ENCODE results near the gene BNIP2.

Gene BNIP2

GRCh38 chr15:59647085-59647484 is 42.0 kb downstream of the BNIP2 start:
- TF ChIP-seq, protein P1, sequence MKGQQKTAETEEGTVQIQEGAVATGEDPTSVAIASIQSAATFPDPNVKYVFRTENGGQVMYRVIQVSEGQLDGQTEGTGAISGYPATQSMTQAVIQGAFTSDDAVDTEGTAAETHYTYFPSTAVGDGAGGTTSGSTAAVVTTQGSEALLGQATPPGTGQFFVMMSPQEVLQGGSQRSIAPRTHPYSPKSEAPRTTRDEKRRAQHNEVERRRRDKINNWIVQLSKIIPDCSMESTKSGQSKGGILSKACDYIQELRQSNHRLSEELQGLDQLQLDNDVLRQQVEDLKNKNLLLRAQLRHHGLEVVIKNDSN (IDR thresholded peaks at IDR 0.05) = no peak
- TF ChIP-seq RAD21 (IDR thresholded peaks at IDR 0.05; ENCODE audit: low read depth) = no peak
- no peak for TF ChIP-seq EGR1 (IDR thresholded peaks at IDR 0.05)

- TF ChIP-seq RAD21 (IDR thresholded peaks at IDR 0.05; ENCODE audit: low read depth) = no peak
- no peak for TF ChIP-seq TCF12 (IDR thresholded peaks at IDR 0.05; ENCODE audit: low read depth)
- no peak for TF ChIP-seq NFIC (IDR thresholded peaks at IDR 0.05)
- TF ChIP-seq EP300 (IDR thresholded peaks at IDR 0.05; ENCODE audit: borderline replicate concordance) = no peak
- TF ChIP-seq TEAD4 (IDR thresholded peaks at IDR 0.05) = no peak
- TF ChIP-seq CREB1 (IDR thresholded peaks at IDR 0.05; ENCODE audit: low read depth) = no peak
- TF ChIP-seq, protein P2, sequence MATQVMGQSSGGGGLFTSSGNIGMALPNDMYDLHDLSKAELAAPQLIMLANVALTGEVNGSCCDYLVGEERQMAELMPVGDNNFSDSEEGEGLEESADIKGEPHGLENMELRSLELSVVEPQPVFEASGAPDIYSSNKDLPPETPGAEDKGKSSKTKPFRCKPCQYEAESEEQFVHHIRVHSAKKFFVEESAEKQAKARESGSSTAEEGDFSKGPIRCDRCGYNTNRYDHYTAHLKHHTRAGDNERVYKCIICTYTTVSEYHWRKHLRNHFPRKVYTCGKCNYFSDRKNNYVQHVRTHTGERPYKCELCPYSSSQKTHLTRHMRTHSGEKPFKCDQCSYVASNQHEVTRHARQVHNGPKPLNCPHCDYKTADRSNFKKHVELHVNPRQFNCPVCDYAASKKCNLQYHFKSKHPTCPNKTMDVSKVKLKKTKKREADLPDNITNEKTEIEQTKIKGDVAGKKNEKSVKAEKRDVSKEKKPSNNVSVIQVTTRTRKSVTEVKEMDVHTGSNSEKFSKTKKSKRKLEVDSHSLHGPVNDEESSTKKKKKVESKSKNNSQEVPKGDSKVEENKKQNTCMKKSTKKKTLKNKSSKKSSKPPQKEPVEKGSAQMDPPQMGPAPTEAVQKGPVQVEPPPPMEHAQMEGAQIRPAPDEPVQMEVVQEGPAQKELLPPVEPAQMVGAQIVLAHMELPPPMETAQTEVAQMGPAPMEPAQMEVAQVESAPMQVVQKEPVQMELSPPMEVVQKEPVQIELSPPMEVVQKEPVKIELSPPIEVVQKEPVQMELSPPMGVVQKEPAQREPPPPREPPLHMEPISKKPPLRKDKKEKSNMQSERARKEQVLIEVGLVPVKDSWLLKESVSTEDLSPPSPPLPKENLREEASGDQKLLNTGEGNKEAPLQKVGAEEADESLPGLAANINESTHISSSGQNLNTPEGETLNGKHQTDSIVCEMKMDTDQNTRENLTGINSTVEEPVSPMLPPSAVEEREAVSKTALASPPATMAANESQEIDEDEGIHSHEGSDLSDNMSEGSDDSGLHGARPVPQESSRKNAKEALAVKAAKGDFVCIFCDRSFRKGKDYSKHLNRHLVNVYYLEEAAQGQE (IDR thresholded peaks at IDR 0.05; ENCODE audit: low read depth) = no peak
- TF ChIP-seq YY1 (IDR thresholded peaks at IDR 0.05; ENCODE audit: low read depth) = no peak
- TF ChIP-seq EGR1 (IDR thresholded peaks at IDR 0.05) = no peak
- TF ChIP-seq CEBPB (IDR thresholded peaks at IDR 0.05) = no peak
- TF ChIP-seq, protein P1 (IDR thresholded peaks at IDR 0.05) = no peak
- TF ChIP-seq, protein P3, sequence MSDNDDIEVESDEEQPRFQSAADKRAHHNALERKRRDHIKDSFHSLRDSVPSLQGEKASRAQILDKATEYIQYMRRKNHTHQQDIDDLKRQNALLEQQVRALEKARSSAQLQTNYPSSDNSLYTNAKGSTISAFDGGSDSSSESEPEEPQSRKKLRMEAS (IDR thresholded peaks at IDR 0.05) = no peak
- TF ChIP-seq TAF1 (IDR thresholded peaks at IDR 0.05; ENCODE audit: low read depth) = no peak
- TF ChIP-seq ZBTB7A (IDR thresholded peaks at IDR 0.05; ENCODE audit: low read depth) = no peak
- no peak for TF ChIP-seq FOXM1 (IDR thresholded peaks at IDR 0.05; ENCODE audit: borderline replicate concordance, low read depth)
Measured at GRCh38 chr15:59646277-59646676, 42.8 kb downstream of the BNIP2 start.

- TF ChIP-seq TCF12 (IDR thresholded peaks at IDR 0.05; ENCODE audit: low read depth) (no peak), NFIC (IDR thresholded peaks at IDR 0.05) (no peak), EP300 (IDR thresholded peaks at IDR 0.05; ENCODE audit: borderline replicate concordance) (no peak), YY1 (IDR thresholded peaks at IDR 0.05; ENCODE audit: low read depth) (no peak)
- TF ChIP-seq, protein P1 (IDR thresholded peaks at IDR 0.05) = no peak
- TF ChIP-seq, protein P2 (IDR thresholded peaks at IDR 0.05; ENCODE audit: low read depth) = no peak
- TF ChIP-seq, protein P3 (IDR thresholded peaks at IDR 0.05) = no peak
Measured at GRCh38 chr15:59644756-59645155, 44.4 kb downstream of the BNIP2 start.

GRCh38 chr15:59642351-59642750 is 46.8 kb downstream of the BNIP2 start:
- no peak for TF ChIP-seq EP300 (IDR thresholded peaks at IDR 0.05; ENCODE audit: borderline replicate concordance)
- no peak for TF ChIP-seq TCF12 (IDR thresholded peaks at IDR 0.05; ENCODE audit: low read depth)
- no peak for TF ChIP-seq FOXM1 (IDR thresholded peaks at IDR 0.05; ENCODE audit: borderline replicate concordance, low read depth)
- TF ChIP-seq TEAD4 (IDR thresholded peaks at IDR 0.05) = no peak
- TF ChIP-seq, protein P2 (IDR thresholded peaks at IDR 0.05; ENCODE audit: low read depth) = no peak
- TF ChIP-seq ZBTB7A (IDR thresholded peaks at IDR 0.05; ENCODE audit: low read depth) = no peak

DNA sequence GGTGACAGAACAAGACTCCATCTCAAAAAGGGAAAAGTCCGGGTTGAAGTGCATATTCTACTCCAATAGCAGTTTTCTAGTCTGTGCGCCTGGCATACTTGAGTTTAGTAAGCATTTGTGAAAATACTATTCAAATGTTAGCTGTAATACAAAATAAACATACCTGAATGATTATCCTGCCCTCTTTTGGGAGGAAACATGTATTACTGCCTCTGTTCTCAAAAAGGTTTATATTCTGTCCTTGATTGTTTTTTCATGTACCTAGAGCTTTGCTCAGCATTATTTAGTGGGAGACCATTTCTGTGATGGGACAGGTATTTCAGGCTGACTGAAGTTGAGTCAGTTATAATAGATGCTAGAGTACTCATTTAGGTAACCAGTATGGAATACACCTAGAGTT is 51.6 kb downstream of the BNIP2 start:
- TF ChIP-seq RAD21 (IDR thresholded peaks at IDR 0.05; ENCODE audit: low read depth) = 0 out of 2 replicates have a peak, but pooled peaks have one; percentile 5

All from Ishikawa (cell line).